PFSK-1 (cell line): ENCODE measurements around the gene SIRT7.

ENCODE experiments used
- POLR2AphosphoS5 ChIP-seq: IDR thresholded peaks from 2 replicates; pipeline ENCODE4 v1.6.1; 2012; ENCODE audit warnings: low read depth, mild to moderate bottlenecking, control low read depth, low read length, moderate library complexity
- SIN3A ChIP-seq: IDR thresholded peaks from 2 replicates; pipeline ENCODE4 v1.6.1; 2012; ENCODE audit warnings: mild to moderate bottlenecking, low read length, moderate library complexity, borderline replicate concordance; ENCODE audit not compliant: insufficient read depth

- TF ChIP-seq SIN3A (no peak), POLR2AphosphoS5 (no peak)
Observed at GRCh38 chr17:81955058-81955681, 37.2 kb upstream of the SIRT7 start.
